Left ventricle myocardium superior (tissue), 1 donor: ENCODE measurements around the gene RAB38. TPM values are rescaled to one million over a fixed set of nuclear protein-coding genes. Genes with fewer than 3 reads are reported as not detected.

Source experiments
- ATAC-seq: fragments of 200-7000 bp; cut with Tn5 transposase; one replicate; pipeline ENCODE4 v1.9.1; 2020; ENCODE audit warnings: mild to moderate bottlenecking, moderate library complexity
- DNase-seq: peaks from one replicate; pipeline ENCODE4 v3.0.0-alpha.2; 2020
- intact Hi-C: fragments of 100-400 bp; cut with micrococcal nuclease; formaldehyde crosslinking; loops from one replicate; pipeline ENCODE4 v1.11.0; 2022
- long read RNA-seq: library from polyadenylated mRNA; unstranded; transcript quantifications from one replicate; pipeline ENCODE4 v2.0.0, GENCODE V29; 2021
- total RNA-seq: library from RNA; stranded (reverse); fragmentation: NEBNext Ultra II Directional; extraction: Animal tissue kit (Norgen Biotek cat#: 25700); gene quantifications from one replicate; pipeline ENCODE4 v1.2.1, GENCODE V29; 2021
- donor health status: DM: no; HTN: yes; CAD: no; lungs with severe emphysema.

RAB38 gene
- 0.94 TPM for total RNA-seq
- long read RNA-seq: 0 reads

DNA sequence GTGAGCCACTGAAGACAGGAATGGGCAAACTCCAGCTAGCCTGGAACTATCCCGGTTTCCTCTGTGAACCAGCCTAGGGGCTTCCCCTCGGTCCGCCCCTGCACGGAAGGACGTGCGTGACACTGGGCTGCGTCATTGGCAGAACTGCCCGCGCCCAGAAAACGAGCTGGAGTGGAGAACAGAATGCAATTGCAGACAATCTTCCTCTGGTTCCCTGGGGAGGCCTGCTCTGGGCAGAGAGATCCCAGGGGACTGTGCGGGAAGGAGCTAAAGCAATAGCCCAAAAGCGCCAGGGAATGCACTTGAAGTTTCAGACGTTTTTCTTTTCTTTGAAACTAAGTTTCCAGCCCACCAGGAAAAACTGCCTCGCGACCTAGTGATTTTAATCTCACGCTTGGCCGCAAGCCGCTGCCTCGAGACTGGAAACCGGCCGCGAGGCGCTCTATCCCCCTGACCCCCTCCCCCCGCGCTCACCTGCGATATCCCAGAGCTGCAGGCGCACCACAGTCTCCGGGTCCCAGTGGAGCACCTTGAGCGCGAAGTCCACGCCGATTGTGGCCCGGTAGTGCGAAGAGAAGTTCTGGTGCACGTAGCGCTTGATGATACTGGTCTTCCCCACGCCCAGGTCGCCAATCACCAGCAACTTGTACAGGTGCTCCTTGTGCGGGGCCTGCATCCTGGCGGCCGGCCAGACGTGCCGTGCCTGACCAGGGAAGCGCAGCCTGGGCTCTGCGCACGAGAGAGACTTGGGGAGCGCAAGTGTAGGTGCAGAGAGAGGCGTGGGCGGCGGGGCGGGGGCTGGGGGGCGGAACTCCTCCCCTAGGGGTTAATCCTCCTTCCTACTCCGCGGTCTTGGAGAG, at the start of gene RAB38:
Gene RAB38 (minus strand): TSS at position 735 of the 860 bp plus-strand sequence. CDS start 59 bp downstream, at position 676.
- intact Hi-C loops: no loop called here
- DNase-seq (peak; percentile 63), ATAC-seq (peak; percentile 85)

DNA sequence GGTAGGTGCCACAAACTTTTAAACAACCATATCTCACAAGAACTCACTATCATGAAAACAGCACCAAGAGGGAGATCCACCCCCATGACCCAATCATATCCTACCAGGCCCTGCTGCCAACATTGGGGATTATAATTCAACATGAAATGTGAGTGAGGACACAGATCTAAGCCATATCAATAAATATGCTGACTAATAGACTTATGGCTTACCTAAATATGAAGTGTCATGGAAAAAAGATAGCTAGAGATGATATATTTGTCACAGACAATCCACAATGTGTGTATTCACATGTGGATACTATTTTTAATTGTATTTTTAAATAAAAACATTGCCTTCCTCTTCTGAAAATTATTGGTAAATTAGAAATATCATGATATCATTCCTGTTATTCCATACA, 38.2 kb upstream of the RAB38 start:
- intact Hi-C loops: no loop called here
- DNase-seq (no peak), ATAC-seq (no peak)

GRCh38 chr11:88212300-88212699, 37.1 kb upstream of the RAB38 start:
- no peak for ATAC-seq
- no peak for DNase-seq
- intact Hi-C loops: no loop called here

DNA sequence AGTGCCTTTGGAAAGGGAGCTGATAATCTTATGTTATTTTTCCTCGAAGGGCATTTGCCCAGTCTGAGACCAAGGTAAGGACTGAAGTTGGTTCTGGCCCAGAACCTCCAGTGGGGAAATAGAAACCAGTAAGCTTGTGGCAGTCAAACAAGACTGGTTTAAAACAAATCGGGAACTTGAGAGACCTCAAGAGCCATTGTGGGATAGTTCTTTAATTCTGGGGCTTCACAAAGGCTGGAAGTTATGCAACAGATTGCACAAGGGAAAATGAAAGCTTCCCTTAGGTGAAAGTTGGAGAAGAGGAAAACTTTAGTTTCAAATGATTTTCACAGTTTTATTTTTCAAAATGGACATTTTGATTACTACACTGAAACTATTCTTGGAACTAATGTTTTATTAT, 33.5 kb upstream of the RAB38 start:
- no peak for ATAC-seq
- DNase-seq: no peak
- intact Hi-C loops: no loop called here

DNA sequence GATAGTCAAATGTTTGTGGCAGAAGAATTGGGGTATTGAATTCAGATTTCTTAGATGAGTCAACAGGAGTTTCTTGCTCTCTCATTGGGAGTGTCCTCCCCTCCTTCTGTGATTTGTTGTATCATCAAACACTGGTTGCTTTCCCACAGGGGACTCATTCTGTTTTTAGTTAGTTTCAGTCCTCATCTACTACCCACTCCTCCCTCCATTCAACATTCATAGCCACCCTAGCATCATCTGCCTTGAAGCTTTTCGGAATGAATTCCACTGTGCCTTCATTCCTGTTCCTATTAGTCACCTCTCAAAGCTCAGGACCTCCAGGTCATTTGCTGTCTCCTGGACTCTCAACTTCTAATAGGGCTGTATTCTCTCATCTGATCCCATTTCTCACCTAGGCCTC, 31.5 kb upstream of the RAB38 start:
- intact Hi-C loops: no loop called here
- DNase-seq: no peak
- ATAC-seq: no peak

DNA sequence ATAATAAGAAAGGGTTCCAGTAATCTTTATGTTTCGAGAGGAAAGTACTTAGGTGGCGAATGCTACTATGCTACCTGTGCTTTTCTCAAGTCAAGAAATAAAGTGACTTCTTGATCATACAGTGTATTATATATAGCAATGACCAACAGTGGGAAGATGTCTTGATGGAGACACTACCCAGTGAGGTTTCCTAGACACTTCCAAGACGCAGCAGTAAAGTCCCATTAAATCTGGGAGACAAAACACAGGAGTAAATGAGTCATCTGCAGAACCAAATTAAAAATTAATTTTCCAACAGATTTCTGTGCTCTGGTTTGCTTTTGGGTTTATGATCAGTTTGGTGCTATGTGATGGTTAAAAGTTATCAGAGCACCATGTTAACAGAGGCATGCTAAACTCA, 29.1 kb upstream of the RAB38 start:
- ATAC-seq (no peak), DNase-seq (no peak)
- intact Hi-C loops: no loop called here

- intact Hi-C loops: no loop called here
- no peak for DNase-seq
- no peak for ATAC-seq
Observed at GRCh38 chr11:88203604-88204003, 28.4 kb upstream of the RAB38 start.

- DNase-seq: no peak
- ATAC-seq: no peak
- intact Hi-C loops: no loop called here
Observed at GRCh38 chr11:88202498-88202897, 27.3 kb upstream of the RAB38 start.

- ATAC-seq (no peak), DNase-seq (no peak)
- intact Hi-C loops: no loop called here
Observed at GRCh38 chr11:88196393-88196792, 21.1 kb upstream of the RAB38 start.

DNA sequence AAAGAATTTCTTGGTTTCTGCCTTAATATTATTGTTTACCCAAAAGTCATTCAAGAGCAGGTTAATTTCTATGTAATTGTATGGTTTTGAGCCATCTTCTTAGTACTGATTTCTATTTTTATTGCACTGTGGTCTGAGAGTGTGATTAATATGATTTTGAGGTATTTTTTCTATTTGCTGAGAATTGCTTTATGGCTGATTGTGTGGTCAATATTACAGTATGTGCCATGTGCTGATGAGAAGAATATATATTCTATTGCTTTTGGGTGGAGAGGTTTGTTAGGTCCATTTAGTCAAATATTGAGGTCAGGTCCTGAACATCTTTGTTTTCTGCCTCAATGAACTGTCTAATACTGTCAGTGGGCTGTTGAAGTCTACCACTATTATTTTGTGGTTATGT, 20.7 kb upstream of the RAB38 start:
- ATAC-seq: no peak
- intact Hi-C loops: no loop called here
- DNase-seq: no peak

DNA sequence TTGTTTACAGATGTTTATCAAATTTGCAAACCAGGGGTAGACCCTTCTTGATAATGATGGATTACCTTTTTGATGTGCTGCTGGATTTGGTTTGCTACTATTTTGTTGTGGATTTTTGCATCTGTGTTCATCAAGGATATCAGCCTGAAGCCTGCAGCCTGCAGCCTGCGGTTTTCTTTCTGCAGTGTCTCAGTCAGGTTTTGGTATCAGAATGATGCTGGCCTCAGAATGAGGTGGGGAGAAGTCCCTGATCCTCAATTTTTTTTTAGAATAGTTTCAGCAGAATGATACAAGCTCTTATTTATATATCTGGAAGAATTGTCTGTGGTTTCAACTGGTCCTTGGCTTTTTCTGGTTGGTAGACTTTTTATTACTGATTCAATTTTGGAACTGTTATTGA, 19.7 kb upstream of the RAB38 start:
- intact Hi-C loops: no loop called here
- no peak for DNase-seq
- no peak for ATAC-seq

DNA sequence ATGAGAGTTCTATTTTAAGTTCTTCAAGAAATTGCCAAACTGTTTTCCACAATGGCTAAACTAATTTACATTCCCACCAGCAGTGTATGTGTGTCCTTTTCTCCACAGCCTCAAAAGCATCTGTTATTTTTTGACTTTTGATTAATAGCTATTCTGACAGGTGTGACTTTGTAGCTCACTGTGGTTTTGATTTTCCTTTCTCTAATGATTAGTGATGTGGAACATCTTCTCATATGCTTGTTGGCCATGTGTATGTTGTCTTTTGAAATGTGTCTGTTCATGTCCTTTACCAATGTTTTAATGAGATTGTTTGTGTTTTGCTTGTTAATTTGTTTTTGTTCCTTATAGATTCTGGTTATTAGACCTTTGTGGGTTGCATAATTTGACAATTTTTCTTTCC, 18.0 kb upstream of the RAB38 start:
- intact Hi-C loops: no loop called here
- ATAC-seq: no peak
- no peak for DNase-seq

DNA sequence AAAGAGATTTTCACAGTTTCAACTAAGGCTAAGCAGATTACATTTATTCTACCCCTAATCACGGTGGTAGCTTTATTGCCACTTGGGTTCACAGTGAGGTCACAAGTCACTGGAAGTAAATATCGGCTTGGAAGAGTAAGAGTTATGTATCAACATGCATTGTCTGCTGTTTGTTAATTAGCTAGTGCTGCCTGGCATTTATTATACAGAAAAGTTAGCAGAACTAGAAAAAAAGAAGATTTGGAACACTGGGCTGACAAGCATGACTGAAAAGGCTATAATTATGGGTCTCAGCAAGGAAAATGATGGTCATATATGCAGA, 13.7 kb upstream of the RAB38 start:
- DNase-seq: no peak
- ATAC-seq: no peak
- intact Hi-C loops: no loop called here

DNA sequence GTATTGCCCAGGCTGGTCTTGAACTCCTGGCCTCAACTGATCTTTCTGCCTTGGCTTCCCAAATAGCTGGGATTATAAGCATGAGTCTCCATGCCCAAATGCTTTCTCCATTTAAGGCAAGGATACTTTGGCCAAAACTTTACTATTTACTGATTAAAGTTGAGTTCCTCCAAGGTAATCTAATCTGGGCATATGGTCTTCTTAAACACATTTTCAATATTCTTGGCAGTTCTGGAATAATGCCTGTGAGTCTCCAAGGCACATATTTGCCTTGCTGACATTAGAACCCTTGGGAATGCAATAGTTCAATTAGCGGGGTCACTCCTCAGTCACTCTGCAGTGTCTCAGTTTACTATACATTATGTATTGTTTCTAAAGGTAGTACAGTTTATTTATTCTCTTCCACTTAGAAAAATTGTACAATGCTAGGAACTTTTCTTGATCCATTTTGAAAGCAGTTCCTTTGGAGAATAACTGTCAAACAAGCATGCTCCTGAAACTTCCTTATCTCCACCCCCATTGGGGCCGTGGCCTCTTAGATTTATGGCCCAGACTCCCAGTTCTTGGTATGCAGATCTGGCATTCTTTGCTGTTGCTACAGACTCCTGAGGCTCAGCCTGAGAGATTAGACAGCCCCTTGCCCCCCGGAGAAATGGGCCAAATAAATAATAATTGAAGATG, 13.1 kb upstream of the RAB38 start:
- intact Hi-C loops: no loop called here
- DNase-seq: no peak
- ATAC-seq: no peak

- ATAC-seq: no peak
- intact Hi-C loops: no loop called here
- no peak for DNase-seq
Observed at GRCh38 chr11:88183233-88183632, 8.0 kb upstream of the RAB38 start.

DNA sequence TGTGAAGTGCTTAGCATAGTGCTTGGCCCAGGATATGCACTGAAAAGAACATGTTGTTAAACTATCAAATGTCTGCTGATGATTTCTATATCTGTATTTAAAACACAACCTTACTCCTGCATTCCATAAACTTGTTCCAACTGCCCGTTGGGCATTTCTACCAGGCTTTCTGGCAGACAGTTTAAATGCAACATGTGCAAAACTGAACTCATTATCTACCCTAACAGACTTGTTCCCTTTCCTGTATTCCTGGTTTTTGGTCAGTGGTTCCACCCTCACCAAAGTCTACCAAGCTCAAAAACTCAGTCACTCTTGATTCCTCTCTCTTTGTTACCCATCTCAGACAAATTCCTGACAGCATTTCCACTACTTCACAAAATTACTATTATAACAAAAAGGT, 6.5 kb upstream of the RAB38 start:
- intact Hi-C loops: no loop called here
- ATAC-seq (no peak), DNase-seq (no peak)

DNA sequence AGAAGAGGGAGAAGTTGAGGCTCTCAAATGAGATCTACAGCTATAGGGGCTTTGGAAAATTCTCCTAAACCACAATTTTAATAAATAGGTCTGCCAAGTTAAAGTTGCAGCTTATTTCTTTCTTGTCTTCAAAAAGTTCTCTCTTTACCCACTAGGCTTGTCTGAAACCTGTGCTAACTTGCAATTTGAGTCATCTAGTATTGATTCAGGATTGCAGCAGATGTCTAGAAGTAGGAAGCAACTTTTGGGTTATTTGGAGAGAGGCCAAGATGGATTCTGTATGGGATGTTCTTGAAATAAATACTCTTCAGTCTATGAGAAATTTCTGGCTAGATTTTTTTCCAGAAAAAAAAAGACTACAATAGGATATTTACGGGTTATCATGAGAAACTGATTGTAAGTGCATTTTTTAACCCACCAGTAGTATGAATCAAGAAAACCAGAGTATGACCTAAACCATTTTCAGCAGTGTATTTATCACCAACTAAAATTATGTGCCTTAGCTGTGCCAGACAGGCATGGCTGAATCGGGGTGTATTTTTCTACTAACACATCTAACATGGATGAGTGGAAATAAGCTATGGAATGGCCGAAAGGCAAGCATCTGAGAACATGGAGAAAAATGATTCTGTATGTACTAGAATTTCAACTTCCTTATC, 4.9 kb upstream of the RAB38 start:
- ATAC-seq (no peak), DNase-seq (no peak)
- intact Hi-C loops: no loop called here

DNA sequence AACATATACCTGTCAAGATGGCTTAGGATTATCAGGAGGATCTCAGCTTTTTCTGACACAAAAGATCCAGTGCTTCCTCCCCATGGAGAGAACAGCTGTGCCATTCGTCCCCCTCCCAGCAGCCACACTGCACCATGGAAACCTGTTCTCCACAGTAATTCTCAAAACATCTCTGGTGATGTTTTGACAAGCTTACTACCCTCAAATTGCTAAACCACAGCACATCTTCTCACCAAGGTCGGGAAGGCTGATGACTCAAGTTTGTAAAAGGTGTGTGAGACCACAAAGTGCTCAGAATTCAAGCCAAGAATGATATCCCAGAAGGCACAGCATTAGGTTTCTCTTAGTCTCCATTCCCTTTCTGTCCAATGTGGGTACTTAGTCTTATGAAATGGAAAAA, 3.9 kb upstream of the RAB38 start:
- intact Hi-C loops: no loop called here
- DNase-seq (no peak), ATAC-seq (no peak)

DNA sequence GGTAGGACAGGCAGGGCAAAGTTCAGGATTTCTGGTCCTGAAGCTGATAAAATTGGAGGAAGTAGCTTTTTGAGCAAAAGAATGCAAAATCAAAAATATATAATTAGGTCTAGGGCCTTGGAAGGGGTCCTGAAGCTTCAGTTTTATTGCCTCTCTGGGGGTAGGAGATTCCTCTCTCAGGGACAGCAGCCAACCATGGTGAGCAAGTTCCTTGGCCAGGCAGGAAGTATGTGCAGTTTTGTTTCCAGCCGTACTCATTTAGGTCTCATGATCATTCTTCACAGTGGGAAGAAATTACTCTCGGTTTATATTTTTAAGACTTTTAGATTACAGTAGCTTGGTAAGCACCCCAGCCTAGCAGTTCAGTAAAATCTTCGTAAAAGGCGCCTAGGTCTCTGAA, 2.9 kb upstream of the RAB38 start:
- DNase-seq (no peak), ATAC-seq (no peak)
- intact Hi-C loops: no loop called here

GRCh38 chr11:88175569-88176075, 379 bp upstream of the RAB38 start:
- intact Hi-C loops: no loop called here
- DNase-seq (no peak), ATAC-seq (no peak)
